Bronchial epithelial cell (primary cell): ENCODE measurements around the gene ACTMAP. TPM values are rescaled to one million over a fixed set of nuclear protein-coding genes. Genes with fewer than 3 reads are reported as not detected.

Source experiments
- DNase-seq: peaks from one replicate; pipeline ENCODE4 v3.0.0-alpha.2; 2010; ENCODE audit warnings: low read depth
- FAIRE-seq: peaks from 2 replicates; lab custom pipeline; 2011; peaks lifted over from hg19 to GRCh38; lab: Jason Lieb, UNC
- H3K27me3 ChIP-seq: 2 replicates; pipeline ENCODE4 v1.5.1; 2011; ENCODE audit warnings: low read length; ENCODE audit not compliant: control insufficient read depth, insufficient read depth
- H3K36me3 ChIP-seq: 2 replicates; pipeline ENCODE4 v1.5.1; 2011; ENCODE audit warnings: low read length; ENCODE audit not compliant: control insufficient read depth, insufficient read depth
- H3K4me3 ChIP-seq: 2 replicates; pipeline ENCODE4 v1.5.1; 2011; ENCODE audit warnings: mild to moderate bottlenecking, low read depth, low read length, control low read depth
- total RNA-seq: library from RNA; depleted of rRNA; stranded (reverse); fragments of >200 nt; gene quantifications from 2 replicates; pipeline ENCODE4 v1.2.1, GENCODE V29; 2014
- TF ChIP-seq, protein P1 (sequence below): IDR thresholded peaks from 2 replicates; pipeline ENCODE4 v1.5.1; 2011; ENCODE audit warnings: mild to moderate bottlenecking, moderate library complexity, low read length, control low read depth, inconsistent platforms; ENCODE audit not compliant: insufficient read depth, severe bottlenecking

The ACTMAP gene
- total RNA-seq, 1 donor from 2014 or later: 0.26 TPM

DNA sequence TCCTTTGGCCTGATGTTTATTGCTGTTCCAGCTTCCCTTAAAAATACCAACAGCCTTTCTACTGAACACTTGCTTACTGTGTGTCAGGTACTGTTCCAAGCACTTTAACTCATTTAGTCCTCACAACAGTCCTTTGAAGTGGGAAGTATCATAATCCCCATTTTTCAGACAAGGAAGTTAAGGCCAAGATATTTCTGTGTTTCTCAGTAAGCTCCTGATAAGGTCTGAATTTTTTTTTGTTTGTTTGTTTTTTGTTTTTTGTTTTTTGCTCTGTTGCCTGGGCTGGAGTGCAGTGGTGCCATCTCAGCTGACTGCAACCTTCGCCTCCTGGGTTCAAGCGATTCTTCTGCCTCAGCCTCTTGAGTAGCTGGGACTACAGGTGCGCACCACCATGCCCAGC is 8.2 kb upstream of the ACTMAP start:
- DNase-seq (no peak), FAIRE-seq (no peak)
- H3K36me3 ChIP-seq: peaks cover 32% of the 10 kb centered on the region
- TF ChIP-seq, protein P1, sequence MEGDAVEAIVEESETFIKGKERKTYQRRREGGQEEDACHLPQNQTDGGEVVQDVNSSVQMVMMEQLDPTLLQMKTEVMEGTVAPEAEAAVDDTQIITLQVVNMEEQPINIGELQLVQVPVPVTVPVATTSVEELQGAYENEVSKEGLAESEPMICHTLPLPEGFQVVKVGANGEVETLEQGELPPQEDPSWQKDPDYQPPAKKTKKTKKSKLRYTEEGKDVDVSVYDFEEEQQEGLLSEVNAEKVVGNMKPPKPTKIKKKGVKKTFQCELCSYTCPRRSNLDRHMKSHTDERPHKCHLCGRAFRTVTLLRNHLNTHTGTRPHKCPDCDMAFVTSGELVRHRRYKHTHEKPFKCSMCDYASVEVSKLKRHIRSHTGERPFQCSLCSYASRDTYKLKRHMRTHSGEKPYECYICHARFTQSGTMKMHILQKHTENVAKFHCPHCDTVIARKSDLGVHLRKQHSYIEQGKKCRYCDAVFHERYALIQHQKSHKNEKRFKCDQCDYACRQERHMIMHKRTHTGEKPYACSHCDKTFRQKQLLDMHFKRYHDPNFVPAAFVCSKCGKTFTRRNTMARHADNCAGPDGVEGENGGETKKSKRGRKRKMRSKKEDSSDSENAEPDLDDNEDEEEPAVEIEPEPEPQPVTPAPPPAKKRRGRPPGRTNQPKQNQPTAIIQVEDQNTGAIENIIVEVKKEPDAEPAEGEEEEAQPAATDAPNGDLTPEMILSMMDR: no peak
- H3K27me3 ChIP-seq: no peaks in the 10 kb centered on the region
- no peak overlapping the region for H3K4me3 ChIP-seq

DNA sequence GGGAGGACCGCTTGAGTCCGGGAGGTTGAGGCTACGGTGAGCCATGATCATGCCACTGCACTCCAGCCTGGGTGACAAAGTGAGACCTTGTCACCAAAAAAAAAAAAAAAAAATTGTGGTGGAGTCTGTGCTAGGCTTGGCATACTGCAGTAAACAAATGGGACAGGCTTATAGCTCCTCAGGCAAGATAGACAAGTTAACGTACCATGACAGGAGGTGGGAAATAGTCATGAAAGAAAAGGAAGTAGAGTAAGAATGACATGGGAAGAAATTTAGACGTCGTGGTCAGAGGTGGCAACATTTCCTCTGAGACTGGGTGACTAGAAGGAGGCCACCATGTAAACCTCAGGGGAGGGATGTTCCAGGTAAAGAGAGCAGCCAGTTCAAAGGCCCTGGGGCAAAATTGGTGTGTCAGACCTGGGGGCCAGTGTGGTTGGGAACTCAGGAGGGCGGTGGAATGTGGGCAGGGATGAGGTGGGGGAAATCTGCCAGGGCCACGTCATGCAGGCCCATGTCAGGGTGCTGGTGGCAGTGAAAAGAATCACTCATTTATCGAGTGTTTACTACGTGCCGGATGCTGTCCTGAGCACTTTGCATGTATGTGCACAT is 6.3 kb upstream of the ACTMAP start:
- peak; percentile 68 for DNase-seq
- H3K27me3 ChIP-seq: no peaks in the 10 kb centered on the region
- no peak for FAIRE-seq
- TF ChIP-seq, protein P1: no peak
- H3K4me3 ChIP-seq: no peak overlapping the region
- H3K36me3 ChIP-seq: peaks cover 17% of the 10 kb centered on the region

DNA sequence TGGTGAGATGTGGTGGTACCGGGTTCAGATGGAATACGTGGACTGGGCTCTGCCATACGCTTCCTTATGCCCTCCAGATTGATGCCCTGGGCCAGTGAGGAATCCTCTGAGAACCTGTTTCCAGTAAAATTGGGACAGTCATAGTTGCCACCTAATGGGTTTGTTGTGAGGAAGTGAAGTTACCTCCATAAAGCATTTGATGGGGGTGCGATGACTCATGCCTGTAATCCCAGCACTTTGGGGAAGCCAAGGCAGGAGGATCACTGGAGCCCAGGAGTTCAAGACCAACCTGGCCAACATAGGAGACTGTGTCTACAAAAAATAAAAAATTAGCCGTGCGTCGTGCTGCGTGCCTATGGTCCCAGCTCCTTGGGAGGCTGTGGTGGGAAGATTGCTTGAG is 5.5 kb upstream of the ACTMAP start:
- peaks cover 13% of the 10 kb centered on the region for H3K36me3 ChIP-seq
- DNase-seq (no peak), FAIRE-seq (no peak)
- no peak overlapping the region for H3K4me3 ChIP-seq
- no peaks in the 10 kb centered on the region for H3K27me3 ChIP-seq
- TF ChIP-seq, protein P1: no peak

DNA sequence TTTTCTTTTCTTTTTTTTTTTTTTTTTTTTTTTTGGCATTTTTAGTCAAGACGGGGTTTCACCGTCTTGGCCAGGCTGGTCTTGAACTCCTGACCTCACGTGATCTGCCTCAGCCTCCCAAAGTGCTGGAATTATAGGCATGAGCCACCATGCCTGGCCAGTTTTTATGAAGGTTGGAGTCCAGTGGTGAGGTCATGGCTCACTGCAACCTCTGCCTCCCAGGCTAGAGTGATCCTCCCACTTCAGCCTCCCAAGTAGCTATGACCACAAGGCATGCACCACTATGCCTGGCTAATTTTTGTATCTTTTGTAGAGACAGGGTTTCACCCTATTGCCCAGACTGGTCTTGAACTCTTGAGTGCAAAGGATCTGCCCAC is 5.0 kb upstream of the ACTMAP start:
- peaks cover 10% of the 10 kb centered on the region for H3K36me3 ChIP-seq
- TF ChIP-seq, protein P1: no peak
- DNase-seq: no peak
- no peak overlapping the region for H3K4me3 ChIP-seq
- FAIRE-seq: no peak
- no peaks in the 10 kb centered on the region for H3K27me3 ChIP-seq

DNA sequence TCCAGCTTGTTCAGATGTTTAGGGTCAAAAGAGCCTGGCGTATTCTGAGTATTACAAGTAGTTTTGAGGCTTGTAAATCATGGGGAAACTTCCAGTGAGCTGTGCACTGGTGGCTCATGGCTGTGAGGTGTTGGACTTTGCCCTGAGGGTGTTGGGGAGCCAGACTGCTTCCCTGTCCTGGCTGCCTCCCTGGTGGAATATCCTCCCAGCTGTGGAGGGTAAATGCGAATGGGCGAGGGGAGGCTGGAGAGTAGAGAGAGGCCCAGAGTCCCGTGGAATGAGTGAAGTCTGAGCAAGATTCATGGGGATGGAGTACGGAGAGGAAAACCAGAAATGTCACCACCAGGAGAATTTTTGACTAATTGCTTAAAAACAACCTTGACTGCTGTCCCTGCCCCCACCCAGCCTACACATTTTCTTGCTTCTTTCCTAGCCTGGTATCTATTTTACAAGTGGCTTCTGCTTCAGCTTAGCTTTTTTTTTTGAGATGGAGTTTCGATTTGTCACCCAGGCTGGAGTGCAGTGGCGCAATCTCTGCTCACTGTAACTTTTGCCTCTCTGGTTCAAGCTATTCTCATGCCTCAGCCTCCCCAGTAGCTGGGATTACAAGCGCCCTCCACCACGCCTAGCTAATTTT is 4.5 kb upstream of the ACTMAP start:
- DNase-seq: no peak
- Histone ChIP-seq H3K4me3 (no peak overlapping the region), H3K27me3 (no peaks in the 10 kb centered on the region), H3K36me3 (peaks cover 9% of the 10 kb centered on the region)
- TF ChIP-seq, protein P1: no peak
- no peak for FAIRE-seq
